IgD-negative memory B cell (primary cell): ENCODE measurements around the gene SNAP25. TPM values are rescaled to one million over a fixed set of nuclear protein-coding genes. Genes with fewer than 3 reads are reported as not detected.

Source experiments
- H3K27ac Mint-ChIP-seq, 3 donors: one replicate each; pipeline ENCODE4 v1.8.0; 2020 to 2022; ENCODE audit warnings: mild to moderate bottlenecking in 3 of 3, mixed read lengths in 3 of 3, moderate library complexity in 1 of 3
- H3K27me3 Mint-ChIP-seq: one replicate; pipeline ENCODE4 v1.8.0; 2021; ENCODE audit warnings: mixed read lengths
- H3K36me3 Mint-ChIP-seq: one replicate; pipeline ENCODE4 v1.8.0; 2020; ENCODE audit warnings: mild to moderate bottlenecking, mixed read lengths
- H3K4me1 Mint-ChIP-seq, 3 donors: one replicate each; pipeline ENCODE4 v1.8.0; 2020 to 2022; ENCODE audit warnings: mixed read lengths in 3 of 3, mild to moderate bottlenecking in 1 of 3
- H3K4me3 Mint-ChIP-seq, 4 donors: one replicate each; pipeline ENCODE4 v1.8.0; 2020 to 2022; ENCODE audit warnings: mild to moderate bottlenecking in 4 of 4, mixed read lengths in 4 of 4, moderate library complexity in 3 of 4
- H3K9me3 Mint-ChIP-seq, 3 donors: one replicate each; pipeline ENCODE4 v1.8.0; 2020 to 2021; ENCODE audit warnings: mixed read lengths in 3 of 3, mild to moderate bottlenecking in 1 of 3
- polyA plus RNA-seq: library from polyadenylated mRNA; unstranded; fragments of 300-500 nt; fragmentation: Illumina TruSeq; gene quantifications from one replicate; pipeline ENCODE4 v1.2.3, GENCODE V29; 2021

The SNAP25 gene
- polyA plus RNA-seq, 1 donor from 2014 or later: not detected

DNA sequence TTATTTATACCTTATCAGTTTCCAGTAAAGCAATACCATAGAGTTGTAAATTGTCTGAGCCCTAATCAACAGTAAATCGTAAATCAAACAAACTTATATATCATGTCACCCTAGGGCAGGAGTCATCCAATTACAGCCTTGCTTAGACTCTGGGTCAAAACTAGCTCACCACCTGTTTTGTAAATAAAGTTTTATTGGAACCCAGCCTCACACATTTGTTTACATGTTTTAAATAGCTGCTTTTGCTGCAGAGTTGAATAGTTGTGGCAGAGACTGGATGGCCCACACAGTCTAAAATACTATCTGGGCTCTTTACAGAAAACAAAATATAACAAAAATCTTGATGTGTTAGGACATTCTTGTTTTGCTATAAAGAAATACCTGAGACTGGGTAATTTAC is 121.0 kb downstream of the SNAP25 start:
- H3K9me3 Mint-ChIP-seq: no peaks in the 10 kb centered on the region
- H3K27ac Mint-ChIP-seq: peak overlapping the region in 1 of 3 donors; percentile 63
- no peaks in the 10 kb centered on the region for H3K4me1 Mint-ChIP-seq
- no peaks in the 10 kb centered on the region for H3K36me3 Mint-ChIP-seq
- peaks cover 4% of the 10 kb centered on the region for H3K27me3 Mint-ChIP-seq
- H3K4me3 Mint-ChIP-seq: no peak overlapping the region

DNA sequence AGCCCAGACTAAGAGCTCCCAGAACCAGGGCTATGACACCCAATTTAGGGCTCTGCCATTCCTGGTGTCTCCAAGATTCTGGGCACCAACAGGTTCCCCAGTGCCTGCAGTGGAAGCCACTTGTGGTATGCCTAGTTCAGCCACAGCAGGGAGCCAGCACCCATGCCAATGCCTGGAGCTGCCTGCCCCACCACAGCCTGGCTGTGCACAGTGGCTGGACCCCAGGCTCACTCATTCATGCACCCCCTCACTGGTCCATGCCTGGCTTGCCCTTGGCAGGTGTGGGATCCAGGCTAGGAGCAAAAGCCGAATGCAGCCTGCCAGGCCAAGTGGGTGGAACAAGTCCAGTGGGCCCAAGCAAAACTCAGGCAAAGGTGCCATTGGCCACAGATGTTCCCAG is 123.5 kb downstream of the SNAP25 start:
- Mint-ChIP-seq H3K27ac (no peak overlapping the region), H3K36me3 (no peaks in the 10 kb centered on the region), H3K4me3 (no peak overlapping the region), H3K27me3 (peaks cover 1% of the 10 kb centered on the region), H3K9me3 (no peaks in the 10 kb centered on the region), H3K4me1 (no peaks in the 10 kb centered on the region)

DNA sequence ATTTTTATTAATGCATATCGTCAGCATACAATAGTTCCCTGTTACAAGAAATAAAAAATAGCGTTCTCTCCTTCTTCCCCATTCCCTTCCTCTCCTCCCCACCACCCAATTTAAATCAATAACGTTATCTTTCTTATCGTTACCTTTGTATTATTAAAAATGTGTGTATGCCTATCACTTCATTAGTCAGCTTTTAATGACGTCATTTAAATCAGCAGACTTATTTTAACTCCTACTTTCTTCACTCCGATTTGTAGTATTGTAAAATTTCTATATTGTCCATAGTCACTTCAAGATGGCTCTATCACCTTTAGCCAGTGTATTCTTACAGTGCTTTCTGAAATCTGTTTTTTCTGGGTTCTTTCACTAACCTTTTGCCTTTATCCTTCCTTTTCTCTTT is 126.3 kb downstream of the SNAP25 start:
- Mint-ChIP-seq H3K36me3 (no peaks in the 10 kb centered on the region), H3K4me3 (no peak overlapping the region), H3K9me3 (no peaks in the 10 kb centered on the region), H3K4me1 (no peaks in the 10 kb centered on the region), H3K27ac (peak overlapping the region in 1 of 3 donors; percentile 5), H3K27me3 (peaks cover 1% of the 10 kb centered on the region)

DNA sequence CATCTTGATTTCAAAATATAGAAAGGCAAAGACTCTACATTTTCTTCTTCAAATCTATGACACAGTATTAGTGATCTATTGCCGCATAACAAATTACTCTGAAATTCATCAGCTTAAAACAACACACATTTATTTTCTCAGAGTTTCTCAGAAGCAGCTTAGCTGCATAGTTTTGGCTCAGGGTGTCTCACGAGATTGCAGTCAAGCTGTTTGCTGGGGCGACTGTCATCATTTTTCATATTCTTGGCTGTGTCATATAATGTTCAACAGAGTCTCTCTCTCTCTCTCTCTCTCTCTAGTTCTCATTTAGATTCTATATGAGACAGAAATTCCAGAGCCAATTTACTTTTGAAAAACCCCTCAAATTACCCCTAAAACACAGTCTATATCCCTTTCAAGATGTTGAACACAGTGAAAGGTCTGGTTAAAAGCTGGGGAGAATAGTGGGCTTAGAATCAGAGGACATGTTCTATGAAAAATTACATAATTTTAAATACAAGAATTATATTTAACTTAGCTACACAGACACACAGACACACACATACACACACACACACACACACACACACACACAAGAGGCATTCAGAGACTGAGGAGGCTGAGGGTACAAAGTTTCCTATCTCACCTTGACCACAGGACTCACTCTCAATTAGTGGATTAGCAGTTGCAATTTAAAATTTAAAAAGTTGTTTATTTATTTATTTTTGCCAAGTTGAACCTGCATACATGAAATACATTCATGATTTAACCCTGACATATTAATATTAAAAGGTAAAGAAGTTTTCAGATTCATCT is 128.7 kb downstream of the SNAP25 start:
- no peak overlapping the region for H3K27ac Mint-ChIP-seq
- H3K36me3 Mint-ChIP-seq: no peaks in the 10 kb centered on the region
- H3K9me3 Mint-ChIP-seq: no peaks in the 10 kb centered on the region
- no peak overlapping the region for H3K4me3 Mint-ChIP-seq
- H3K27me3 Mint-ChIP-seq: peaks cover 4% of the 10 kb centered on the region
- peaks cover 0 to 3% (median 2%) of the 10 kb centered on the region in 3 donors for H3K4me1 Mint-ChIP-seq

DNA sequence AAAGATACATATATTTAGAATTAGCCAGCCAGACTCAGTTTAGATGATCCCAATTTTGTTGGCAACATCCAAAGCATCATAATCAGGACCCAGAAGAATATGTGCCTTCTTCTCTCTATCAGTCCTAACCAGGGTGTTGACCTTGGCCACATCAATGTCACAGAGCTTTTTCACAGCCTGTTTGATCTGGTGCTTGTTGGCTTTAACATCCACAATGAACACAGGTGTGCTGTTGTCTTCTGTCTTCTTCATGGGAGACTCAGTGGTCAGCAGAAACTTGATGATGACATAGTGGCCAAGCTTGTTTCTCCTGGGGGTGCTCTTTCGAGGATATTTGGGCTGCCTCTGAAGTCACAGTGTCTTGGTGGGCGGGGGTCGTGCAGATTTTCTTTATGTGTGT is 130.5 kb downstream of the SNAP25 start:
- H3K27ac Mint-ChIP-seq: no peak overlapping the region
- no peak overlapping the region for H3K4me3 Mint-ChIP-seq
- no peaks in the 10 kb centered on the region for H3K9me3 Mint-ChIP-seq
- H3K36me3 Mint-ChIP-seq: no peaks in the 10 kb centered on the region
- H3K4me1 Mint-ChIP-seq: peaks cover 0 to 3% (median 2%) of the 10 kb centered on the region in 3 donors
- peaks cover 4% of the 10 kb centered on the region for H3K27me3 Mint-ChIP-seq

DNA sequence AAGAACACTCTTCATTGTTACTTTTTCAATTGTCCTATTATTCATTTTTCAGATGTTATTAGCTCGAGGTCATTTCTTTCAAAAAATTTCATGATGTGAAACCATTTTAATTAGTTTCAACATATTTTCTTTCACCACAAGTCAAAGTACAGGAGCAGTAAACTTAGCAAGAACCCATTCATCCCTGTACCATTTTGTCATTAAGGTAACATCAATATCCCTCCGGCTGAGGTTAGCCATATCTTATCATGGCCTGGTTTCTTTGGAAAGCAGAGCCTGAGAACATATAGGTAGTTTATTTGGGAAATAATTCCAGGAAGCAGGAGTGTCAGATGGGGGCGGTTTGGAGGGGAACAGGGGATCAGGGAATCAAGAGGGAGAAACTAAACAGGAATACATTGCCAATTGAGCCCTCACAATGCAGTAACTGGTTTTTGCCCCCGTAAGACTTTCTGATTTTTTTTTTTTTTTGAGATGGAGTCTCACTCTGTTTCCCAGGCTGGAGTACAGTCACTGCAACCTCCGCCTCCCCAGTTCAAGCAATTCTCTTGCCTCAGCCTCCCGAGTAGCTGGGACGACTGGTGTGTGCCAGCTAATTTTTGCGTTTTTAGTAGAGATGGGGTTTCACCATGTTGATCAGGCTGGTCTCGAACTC is 131.7 kb downstream of the SNAP25 start:
- Mint-ChIP-seq H3K4me3 (peak overlapping the region in 1 of 4 donors; percentile 61), H3K36me3 (no peaks in the 10 kb centered on the region), H3K4me1 (peaks cover 0 to 3% (median 2%) of the 10 kb centered on the region in 3 donors), H3K27ac (no peak overlapping the region), H3K9me3 (peaks cover 0 to 1% (median 0%) of the 10 kb centered on the region in 3 donors), H3K27me3 (peaks cover 4% of the 10 kb centered on the region)

DNA sequence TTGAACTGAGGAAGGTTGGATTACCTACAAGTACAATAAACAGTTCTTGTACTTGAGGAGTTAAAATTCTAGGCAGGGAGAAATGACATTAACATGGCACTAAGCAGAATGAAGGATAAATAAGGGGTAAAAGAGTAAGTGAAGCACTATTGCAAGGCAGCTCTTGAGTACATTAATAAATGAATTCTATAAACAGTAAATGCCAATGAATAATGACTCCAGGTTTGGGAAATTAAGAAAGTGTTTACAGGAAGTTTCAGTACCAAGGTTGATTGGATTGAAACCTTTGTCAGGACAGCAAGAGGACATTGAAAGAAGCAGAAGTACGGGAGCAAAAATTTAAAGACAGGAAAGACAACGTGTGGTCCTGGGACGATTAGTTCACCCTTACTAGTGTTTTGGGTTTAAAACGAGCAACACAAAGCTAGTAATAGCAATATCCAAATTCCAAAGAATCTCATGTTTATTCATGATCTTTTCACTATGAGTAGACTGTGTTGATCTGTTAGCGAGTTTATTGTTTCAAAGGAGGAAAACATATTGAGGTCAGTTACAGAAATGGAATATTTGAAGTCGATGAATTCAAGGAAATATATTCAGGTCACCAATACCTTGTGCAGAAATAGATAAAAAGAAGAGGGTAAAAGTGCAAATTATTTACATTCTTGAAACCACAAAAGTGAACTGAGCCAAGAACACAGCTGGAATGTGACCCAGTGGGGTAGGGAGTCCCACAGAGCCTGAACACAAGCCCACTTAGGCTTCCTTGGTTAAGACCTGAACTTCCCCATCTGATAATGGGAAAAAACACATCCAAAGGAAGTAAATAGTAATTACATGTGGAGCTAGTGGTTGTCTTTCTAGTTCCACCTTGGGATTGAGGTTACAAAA is 134.5 kb downstream of the SNAP25 start:
- Mint-ChIP-seq H3K36me3 (no peaks in the 10 kb centered on the region), H3K27ac (no peak overlapping the region), H3K4me3 (no peak overlapping the region), H3K27me3 (peaks cover 4% of the 10 kb centered on the region), H3K4me1 (peaks cover 0 to 3% (median 2%) of the 10 kb centered on the region in 3 donors), H3K9me3 (peaks cover 0 to 1% (median 0%) of the 10 kb centered on the region in 3 donors)

DNA sequence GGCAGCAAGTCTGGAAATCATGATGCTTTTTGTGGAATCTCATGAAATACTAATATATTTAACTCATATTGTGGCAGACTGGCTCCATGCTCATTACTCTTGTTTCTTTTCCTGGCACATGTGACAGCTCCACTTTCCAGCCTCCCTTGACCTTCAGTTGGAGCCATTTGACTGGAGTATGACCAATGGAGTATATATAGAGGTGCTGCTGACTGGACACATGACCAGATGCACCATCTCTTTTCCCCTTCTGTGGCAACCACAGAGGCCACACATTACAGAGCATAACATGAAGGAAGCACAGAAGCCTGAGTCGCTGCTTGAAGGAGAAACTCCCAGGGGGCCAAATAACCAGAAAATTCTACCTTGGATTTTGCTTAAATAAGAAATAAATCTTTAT is 138.0 kb downstream of the SNAP25 start:
- H3K9me3 Mint-ChIP-seq: peaks cover 0 to 4% (median 0%) of the 10 kb centered on the region in 3 donors
- no peaks in the 10 kb centered on the region for H3K36me3 Mint-ChIP-seq
- peaks cover 4% of the 10 kb centered on the region for H3K27me3 Mint-ChIP-seq
- H3K4me3 Mint-ChIP-seq: no peak overlapping the region
- H3K4me1 Mint-ChIP-seq: no peaks in the 10 kb centered on the region
- H3K27ac Mint-ChIP-seq: no peak overlapping the region

Other genes starting within 250 kb of the SNAP25 start
- gene ANKEF1, start 183.8 kb upstream of the SNAP25 start, polyA plus RNA-seq: 6.2 TPM
- gene MKKS, start 215.4 kb downstream of the SNAP25 start, polyA plus RNA-seq: 30.4 TPM
- gene SLX4IP, start 216.5 kb downstream of the SNAP25 start, polyA plus RNA-seq: 2.0 TPM